Type B pancreatic cell (in vitro differentiated cells): Measurements from ENCODE around the gene BSG. TPM values are rescaled to one million over a fixed set of nuclear protein-coding genes. Genes with fewer than 3 reads are reported as not detected.
A peak's percentile ranks its signal among the peaks of the same experiment; 100 is the strongest.
"Not testable (repeated sequence)": the region's sequence is repeated elsewhere in the genome, so short reads cannot be mapped to it uniquely, and the experiment has no call there.

Experiments
- DNase-seq: peaks from one replicate; pipeline ENCODE4 v3.0.0; 2021; ENCODE audit warnings: mixed read lengths; ENCODE audit not compliant: unreplicated experiment; ENCODE audit errors: extremely low spot score
- H3K27ac Mint-ChIP-seq: 2 replicates; pipeline ENCODE4 v1.8.0; 2021; ENCODE audit warnings: mild to moderate bottlenecking, mixed read lengths
- H3K27me3 Mint-ChIP-seq: 2 replicates; pipeline ENCODE4 v1.8.0; 2021; ENCODE audit warnings: mixed read lengths
- H3K36me3 Mint-ChIP-seq: 2 replicates; pipeline ENCODE4 v1.8.0; 2021; ENCODE audit warnings: mixed read lengths
- H3K4me1 Mint-ChIP-seq: one replicate; pipeline ENCODE4 v1.8.0; 2021; ENCODE audit warnings: mixed read lengths; ENCODE audit not compliant: unreplicated experiment
- H3K4me3 Mint-ChIP-seq: 2 replicates; pipeline ENCODE4 v1.8.0; 2021; ENCODE audit warnings: mild to moderate bottlenecking, mixed read lengths
- H3K9me3 Mint-ChIP-seq: 2 replicates; pipeline ENCODE4 v1.8.0; 2021; ENCODE audit warnings: mixed read lengths
- CTCF ChIP-seq: fragments of 200-600 bp; sonication (generic); conservative IDR thresholded peaks from 2 replicates; pipeline ENCODE4 v1.5.0; 2021; ENCODE audit warnings: antibody characterized with exemption, mild to moderate bottlenecking
- total RNA-seq: library from RNA; stranded (reverse); gene quantifications from 2 replicates; pipeline ENCODE4 v1.2.1, GENCODE V29; 2021; ENCODE audit warnings: low replicate concordance

The BSG gene
- total RNA-seq, 1 donor from 2014 or later: 522 TPM

GRCh38 chr19:624433-625109 lies 52.2 kb downstream of the BSG start:
- H3K36me3 Mint-ChIP-seq: peaks cover 15% of the 10 kb centered on the region
- no peak for DNase-seq
- H3K4me1 Mint-ChIP-seq: no peaks in the 10 kb centered on the region
- no peak overlapping the region for H3K27ac Mint-ChIP-seq
- TF ChIP-seq CTCF: no peak
- H3K4me3 Mint-ChIP-seq: no peak overlapping the region
- no peaks in the 10 kb centered on the region for H3K9me3 Mint-ChIP-seq
- no peaks in the 10 kb centered on the region for H3K27me3 Mint-ChIP-seq

GRCh38 chr19:625257-625656 lies 52.9 kb downstream of the BSG start:
- H3K4me1 Mint-ChIP-seq: no peaks in the 10 kb centered on the region
- H3K27me3 Mint-ChIP-seq: no peaks in the 10 kb centered on the region
- no peak overlapping the region for H3K27ac Mint-ChIP-seq
- no peak overlapping the region for H3K4me3 Mint-ChIP-seq
- H3K9me3 Mint-ChIP-seq: no peaks in the 10 kb centered on the region
- H3K36me3 Mint-ChIP-seq: peaks cover 15% of the 10 kb centered on the region
- TF ChIP-seq CTCF: no peak
- no peak for DNase-seq

- H3K27me3 Mint-ChIP-seq, H3K4me3 Mint-ChIP-seq, DNase-seq, H3K27ac Mint-ChIP-seq, H3K4me1 Mint-ChIP-seq, H3K9me3 Mint-ChIP-seq: not testable (repeated sequence)
- peaks cover 15% of the 10 kb centered on the region for H3K36me3 Mint-ChIP-seq
These were observed 54.2 kb downstream of the BSG start for GRCh38 chr19:626566-626965.

GRCh38 chr19:628168-628567 lies 55.8 kb downstream of the BSG start:
- Mint-ChIP-seq H3K27ac (no peak overlapping the region), H3K4me1 (no peaks in the 10 kb centered on the region), H3K27me3 (no peaks in the 10 kb centered on the region), H3K9me3 (no peaks in the 10 kb centered on the region), H3K36me3 (peaks cover 15% of the 10 kb centered on the region), H3K4me3 (no peak overlapping the region)
- no peak for DNase-seq
- TF ChIP-seq CTCF: peak; percentile 63

- not testable (repeated sequence) for H3K9me3 Mint-ChIP-seq, H3K27ac Mint-ChIP-seq, H3K4me3 Mint-ChIP-seq, H3K27me3 Mint-ChIP-seq, H3K4me1 Mint-ChIP-seq, DNase-seq
- H3K36me3 Mint-ChIP-seq: peaks cover 11% of the 10 kb centered on the region
These were observed 57.1 kb downstream of the BSG start for GRCh38 chr19:629515-629914.

GRCh38 chr19:629961-630714 lies 57.7 kb downstream of the BSG start:
- H3K27me3 Mint-ChIP-seq: no peaks in the 10 kb centered on the region

More at GRCh38 chr19:629961-630714, 57.7 kb downstream of the BSG start:
- no peak overlapping the region for H3K27ac Mint-ChIP-seq
- no peak for TF ChIP-seq CTCF
- H3K9me3 Mint-ChIP-seq: no peaks in the 10 kb centered on the region
- H3K4me3 Mint-ChIP-seq: no peak overlapping the region
- peaks cover 11% of the 10 kb centered on the region for H3K36me3 Mint-ChIP-seq
- DNase-seq: no peak
- H3K4me1 Mint-ChIP-seq: no peaks in the 10 kb centered on the region
